Fibroblast of mammary gland (primary cell): ENCODE results near the gene PCDHGA6.
"Not testable (repeated sequence)": the region's sequence is repeated elsewhere in the genome, so short reads cannot be mapped to it uniquely, and the experiment has no call there.

ENCODE experiments used
- DNase-seq: peaks from one replicate; pipeline ENCODE4 v3.0.0-alpha.2; 2010; ENCODE audit warnings: low read depth
- H3K4me3 ChIP-seq: 2 replicates; pipeline ENCODE4 v1.5.1; 2011; ENCODE audit warnings: low read depth, mild to moderate bottlenecking, low read length, moderate library complexity; ENCODE audit not compliant: control insufficient read depth
- CTCF ChIP-seq: conservative IDR thresholded peaks from 2 replicates; pipeline ENCODE4 v1.5.1; 2011; ENCODE audit warnings: low read depth, low read length, inconsistent platforms; ENCODE audit not compliant: control insufficient read depth, insufficient read depth

PCDHGA6 gene

GRCh38 chr5:141342773-141343172 lies 30.9 kb upstream of the PCDHGA6 start:
- H3K4me3 ChIP-seq, result no peak overlapping the region
- no peak for TF ChIP-seq CTCF
- DNase-seq, result no peak

GRCh38 chr5:141343242-141343952 lies 30.3 kb upstream of the PCDHGA6 start, which contains the start of gene PCDHGA3:
PCDHGA3 (plus strand) TSS chr5:141343829; CDS start chr5:141344034, 205 bp downstream.
- peak; percentile 75 for DNase-seq
- peak within 1 kb of the TSS; percentile 14 for H3K4me3 ChIP-seq
- peak; percentile 60 for TF ChIP-seq CTCF

GRCh38 chr5:141343953-141344463 lies 29.7 kb upstream of the PCDHGA6 start:
- DNase-seq, result no peak
- peak overlapping the region; percentile 14 for H3K4me3 ChIP-seq
- TF ChIP-seq CTCF, result no peak

- H3K4me3 ChIP-seq, result no peak overlapping the region
- no peak for TF ChIP-seq CTCF
- no peak for DNase-seq
Observed at GRCh38 chr5:141345327-141345726, 28.4 kb upstream of the PCDHGA6 start.

GRCh38 chr5:141346017-141346416 lies 27.7 kb upstream of the PCDHGA6 start:
- DNase-seq, H3K4me3 ChIP-seq: not testable (repeated sequence)

GRCh38 chr5:141349917-141350619 lies 23.6 kb upstream of the PCDHGA6 start, which contains the start of gene PCDHGB1:
PCDHGB1 (plus strand) TSS chr5:141350099; CDS start chr5:141350261, 162 bp downstream.
- peak within 1 kb of the TSS; percentile 25 for H3K4me3 ChIP-seq
- peak; percentile 60 for DNase-seq
- peak; percentile 57 for TF ChIP-seq CTCF

- no peak for DNase-seq
- TF ChIP-seq CTCF, result no peak
Observed at GRCh38 chr5:141351591-141351990, 22.1 kb upstream of the PCDHGA6 start.

More at GRCh38 chr5:141351591-141351990, 22.1 kb upstream of the PCDHGA6 start:
- H3K4me3 ChIP-seq, result no peak overlapping the region
